H1 (cell line): ENCODE results near the gene NBPF1. TPM values are rescaled to one million over a fixed set of nuclear protein-coding genes. Genes with fewer than 3 reads are reported as not detected.
A peak's percentile ranks its signal among the peaks of the same experiment; 100 is the strongest.

Source experiments
- CTCF ChIA-PET: fragments of 300-600 bp; sonication (Branson Sonifier 250); formaldehyde crosslinking; loops from one replicate; lab custom pipeline; 2021; ENCODE audit not compliant: partially characterized antibody; lab: Charles Lee
- POLR2A ChIA-PET: fragments of 300-600 bp; sonication (Branson Sonifier 250); formaldehyde crosslinking; loops from one replicate; lab custom pipeline; 2021; ENCODE audit warnings: inconsistent platforms; ENCODE audit not compliant: partially characterized antibody; lab: Charles Lee
- DNase-seq, 2 experiments: peaks; one replicate each; pipeline versions ENCODE4 v3.0.0 to v3.0.0-alpha.2; 2010 to 2022; ENCODE audit warnings: low spot score in 2 of 2, low read depth in 1 of 2, mixed read lengths in 1 of 2
- FAIRE-seq: peaks from 2 replicates; lab custom pipeline; 2011; peaks lifted over from hg19 to GRCh38; lab: Jason Lieb, UNC
- H2AFZ ChIP-seq: 2 replicates; pipeline ENCODE4 v1.8.1; 2012; ENCODE audit warnings: low read length, inconsistent platforms
- H2AK5ac ChIP-seq: 2 replicates; pipeline ENCODE4 v1.6.1; 2013; ENCODE audit warnings: low read depth, low read length
- H2BK120ac ChIP-seq: replicated peaks from 2 replicates; pipeline ENCODE3; 2013; ENCODE audit warnings: low read depth, low read length, inconsistent platforms
- H2BK12ac ChIP-seq: 2 replicates; pipeline ENCODE4 v1.6.1; 2013; ENCODE audit warnings: low read depth, low read length
- H2BK15ac ChIP-seq: 2 replicates; pipeline ENCODE4 v1.6.1; 2013; ENCODE audit warnings: low read length
- H2BK20ac ChIP-seq: 2 replicates; pipeline ENCODE4 v1.6.1; 2013; ENCODE audit warnings: low read length
- H2BK5ac ChIP-seq: 2 replicates; pipeline ENCODE4 v1.6.1; 2013; ENCODE audit warnings: low read depth, low read length
- H3K14ac ChIP-seq: 2 replicates; pipeline ENCODE4 v1.6.1; 2013; ENCODE audit warnings: inconsistent platforms; ENCODE audit not compliant: insufficient read length
- H3K18ac ChIP-seq: 2 replicates; pipeline ENCODE4 v1.6.1; 2013; ENCODE audit warnings: low read length; ENCODE audit errors: extremely low read depth
- H3K23ac ChIP-seq: 2 replicates; pipeline ENCODE4 v1.6.1; 2013; ENCODE audit warnings: inconsistent platforms; ENCODE audit not compliant: insufficient read length
- H3K23me2 ChIP-seq: 2 replicates; pipeline ENCODE4 v1.6.1; 2013; ENCODE audit warnings: low read depth, low read length
- H3K27ac ChIP-seq: 2 replicates; pipeline ENCODE4 v1.6.1; 2011; ENCODE audit warnings: low read depth, low read length, inconsistent platforms
- H3K27me3 ChIP-seq, 4 experiments: replicated peaks in 1 of 4; 1 replicate in 1 of 4; 2 replicates in 3 of 4; pipeline versions ENCODE4 v1.6.1 to v1.8.1; 2011 to 2013; ENCODE audit warnings: low read length in 3 of 4, mild to moderate bottlenecking in 3 of 4, inconsistent platforms in 2 of 4, mixed read lengths in 2 of 4, moderate library complexity in 1 of 4; ENCODE audit not compliant: control insufficient read depth in 3 of 4, insufficient read depth in 3 of 4; ENCODE audit errors: extremely low read depth in 1 of 4
- H3K36me3 ChIP-seq, 4 experiments: 2 replicates each; pipeline versions ENCODE4 v1.6.1 to v1.8.1; 2011 to 2013; ENCODE audit warnings: mild to moderate bottlenecking in 4 of 4, low read length in 3 of 4, moderate library complexity in 2 of 4, control low read depth in 1 of 4, inconsistent platforms in 1 of 4; ENCODE audit not compliant: insufficient read depth in 4 of 4, control insufficient read depth in 2 of 4
- H3K4ac ChIP-seq: replicated peaks from 2 replicates; pipeline ENCODE3; 2013; ENCODE audit warnings: low read length, low read depth, mixed read lengths, inconsistent platforms; ENCODE audit not compliant: insufficient read length
- H3K4me1 ChIP-seq, 4 experiments: replicated peaks in 1 of 4; 1 replicate in 1 of 4; 2 replicates in 3 of 4; pipeline versions ENCODE4 v1.6.1 to v1.8.1; 2011 to 2013; ENCODE audit warnings: low read length in 3 of 4, inconsistent platforms in 2 of 4, mixed read lengths in 1 of 4; ENCODE audit not compliant: insufficient read depth in 4 of 4, control insufficient read depth in 3 of 4
- H3K4me2 ChIP-seq, 2 experiments: 2 replicates each; pipeline versions ENCODE4 v1.6.1 to v1.8.1; 2011 to 2013; ENCODE audit warnings: low read depth in 2 of 2, low read length in 2 of 2, control low read depth in 1 of 2, inconsistent platforms in 1 of 2, mild to moderate bottlenecking in 1 of 2; ENCODE audit not compliant: insufficient read depth in 1 of 2
- H3K4me3 ChIP-seq, 4 experiments: fragments of 200-600, 300-600 bp in 1 of 4; sonication (generic), shearing (Covaris generic), sonication (Bioruptor Twin) in 1 of 4; 2 replicates each; pipeline versions ENCODE4 v1.5.1 to v1.8.1; 2011 to 2016; ENCODE audit warnings: low read length in 4 of 4, low read depth in 3 of 4, control low read depth in 2 of 4, inconsistent platforms in 2 of 4, mild to moderate bottlenecking in 2 of 4, mixed read lengths in 1 of 4, moderate library complexity in 1 of 4; ENCODE audit not compliant: insufficient read depth in 2 of 4; ENCODE audit errors: extremely low read depth in 1 of 4
- H3K56ac ChIP-seq: replicated peaks from 2 replicates; pipeline ENCODE3; 2013; ENCODE audit warnings: low read depth, mild to moderate bottlenecking, mixed read lengths, low read length, inconsistent platforms; ENCODE audit not compliant: insufficient read length
- H3K79me1 ChIP-seq: 2 replicates; pipeline ENCODE4 v1.6.1; 2013; ENCODE audit warnings: low read depth, low read length, control low read depth
- H3K79me2 ChIP-seq, 2 experiments: 2 replicates each; pipeline versions ENCODE4 v1.6.1 to v1.8.1; 2012 to 2013; ENCODE audit warnings: low read length in 2 of 2, mild to moderate bottlenecking in 2 of 2, inconsistent platforms in 1 of 2; ENCODE audit not compliant: insufficient read depth in 2 of 2, control insufficient read depth in 1 of 2
- H3K9ac ChIP-seq, 4 experiments: replicated peaks in 1 of 4; 1 replicate in 1 of 4; 2 replicates in 3 of 4; pipeline versions ENCODE4 v1.6.1 to v1.8.1; 2011 to 2013; ENCODE audit warnings: low read depth in 3 of 4, low read length in 3 of 4, control low read depth in 2 of 4, mild to moderate bottlenecking in 2 of 4, moderate library complexity in 2 of 4, inconsistent platforms in 1 of 4; ENCODE audit errors: extremely low read depth in 1 of 4
- H3K9me3 ChIP-seq, 2 experiments: 2 replicates each; pipeline versions ENCODE4 v1.6.1 to v1.8.1; 2012 to 2013; ENCODE audit warnings: mild to moderate bottlenecking in 2 of 2, moderate library complexity in 2 of 2, control low read depth in 1 of 2, inconsistent platforms in 1 of 2, low read depth in 1 of 2, low read length in 1 of 2, mixed read lengths in 1 of 2; ENCODE audit not compliant: insufficient read depth in 2 of 2
- H4K20me1 ChIP-seq, 2 experiments: replicated peaks in 1 of 2; 2 replicates each; pipeline versions ENCODE3 to v1.8.1; 2011 to 2013; ENCODE audit warnings: inconsistent platforms in 2 of 2, low read length in 2 of 2, mild to moderate bottlenecking in 1 of 2; ENCODE audit not compliant: insufficient read depth in 2 of 2, control insufficient read depth in 1 of 2
- H4K5ac ChIP-seq: 2 replicates; pipeline ENCODE4 v1.6.1; 2013; ENCODE audit warnings: low read length, low read depth, mixed read lengths, inconsistent platforms; ENCODE audit not compliant: insufficient read length
- H4K8ac ChIP-seq: 2 replicates; pipeline ENCODE4 v1.8.0; 2013; ENCODE audit warnings: mild to moderate bottlenecking, moderate library complexity, low read length, inconsistent platforms; ENCODE audit not compliant: insufficient read depth; ENCODE audit errors: extremely low read depth
- H4K91ac ChIP-seq: replicated peaks from 2 replicates; pipeline ENCODE3; 2013; ENCODE audit warnings: low read length, mixed read lengths, inconsistent platforms; ENCODE audit not compliant: insufficient read length
- BACH1 ChIP-seq: IDR thresholded peaks from 2 replicates; pipeline ENCODE4 v1.6.1; 2012; ENCODE audit warnings: low read length, improper control_type of control experiment
- RAD21 ChIP-seq, 2 experiments: IDR thresholded peaks in 1 of 2; conservative IDR thresholded peaks in 1 of 2; 2 replicates each; pipeline ENCODE4 v1.6.1; 2011; ENCODE audit warnings: low read depth in 2 of 2, low read length in 2 of 2, improper control_type of control experiment in 1 of 2, inconsistent platforms in 1 of 2, mild to moderate bottlenecking in 1 of 2, moderate library complexity in 1 of 2
- SIX5 ChIP-seq: IDR thresholded peaks from 2 replicates; pipeline ENCODE4 v1.6.1; 2011; ENCODE audit warnings: mild to moderate bottlenecking, low read depth, low read length
- SP1 ChIP-seq: IDR thresholded peaks from 2 replicates; pipeline ENCODE4 v1.6.1; 2011; ENCODE audit warnings: low read depth, low read length
- SUZ12 ChIP-seq: fragments of 200-600 bp; sonication (generic); IDR thresholded peaks from 2 replicates; pipeline ENCODE4 v1.6.1; 2012; ENCODE audit warnings: mild to moderate bottlenecking, inconsistent platforms, low read length, moderate library complexity, mixed read lengths
- WGBS, 2 experiments: shearing (Covaris generic) in 1 of 2; methylation state at CpG; one replicate each; pipeline versions ENCODE4 v1.1.6 to v1.1.7; 2013 to 2015; ENCODE audit warnings: low lambda C conversion rate in 2 of 2, mixed read lengths in 2 of 2, inconsistent platforms in 1 of 2, low coverage in 1 of 2, missing lambda C conversion rate in 1 of 2; ENCODE audit not compliant: insufficient replicate concordance in 2 of 2, insufficient coverage in 1 of 2, insufficient read length in 1 of 2; ENCODE audit errors: extremely low coverage in 1 of 2, missing lambda C conversion rate in 1 of 2; 5-methylcytosine and 5-hydroxymethylcytosine counted together
- polyA plus RNA-seq, 7 experiments: library from polyadenylated mRNA; depleted of rRNA in 3 of 7; stranded (reverse) in 5 of 7; unstranded in 2 of 7; fragments of >200 nt in 5 of 7; fragments of 200-250 nt in 2 of 7; gene quantifications; 1 replicate in 5 of 7; 2 replicates in 1 of 7; 4 replicates in 1 of 7; pipeline versions ENCODE4 v1.2.1 to v1.2.3, GENCODE V29; 2011 to 2013; ENCODE audit warnings: missing spikeins in 2 of 7, mixed read lengths in 2 of 7
- total RNA-seq: library from RNA; stranded (reverse); fragmentation: NEBNext Ultra II Directional; extraction: Animal tissue kit (Norgen Biotek cat#: 25700); gene quantifications from 2 replicates; pipeline ENCODE4 v1.2.1, GENCODE V29; 2021

Gene NBPF1
- total and polyA plus RNA-seq, 2 of the 8 experiments (the other 6 are each of a cell fraction or from before 2014, with no cell fraction given) = 9.6 to 19.3 TPM

- H3K4ac ChIP-seq = no peak overlapping the region
- no peak overlapping the region for H3K27ac ChIP-seq
- H3K27me3 ChIP-seq = no peaks in the 10 kb centered on the region
- no peak overlapping the region for H3K4me3 ChIP-seq
- DNase-seq (no peak), FAIRE-seq (no peak)
- peaks cover 0 to 4% (median 2%) of the 10 kb centered on the region in 4 experiments; a peak in 3 of 8 replicates for H3K36me3 ChIP-seq
- H2BK5ac ChIP-seq = no peak overlapping the region
- no peak overlapping the region for H3K9ac ChIP-seq
- no peak overlapping the region for H4K5ac ChIP-seq
- no peak overlapping the region for H3K18ac ChIP-seq
- WGBS, 2 experiments = 82% methylated on average over 12 of the region's 12 CpGs; no CpG with 5 or more reads in 1 of the 2 experiments
- H2AK5ac ChIP-seq = no peak overlapping the region
- H3K23ac ChIP-seq = no peak overlapping the region
- no peak overlapping the region for H2BK12ac ChIP-seq
- H3K56ac ChIP-seq = no peak overlapping the region
- H3K4me2 ChIP-seq = no peak overlapping the region
- H3K79me2 ChIP-seq = no peaks in the 10 kb centered on the region
- no peaks in the 10 kb centered on the region for H3K23me2 ChIP-seq
- no peak overlapping the region for H4K91ac ChIP-seq
- H4K8ac ChIP-seq = no peak overlapping the region
- no peak for TF ChIP-seq BACH1
- no peak for TF ChIP-seq SP1
- TF ChIP-seq RAD21 (IDR thresholded peaks at IDR 0.05 in 1 of 2, conservative IDR thresholded peaks at IDR 0.05 in 1 of 2; ENCODE audit: low read depth in 2 of 2, low read length in 2 of 2) = no peak
- no peak for TF ChIP-seq SIX5
- TF ChIP-seq SUZ12 = peak; percentile 31; the same call in 1 of the 2 replicates
- TF ChIP-seq, all 59 proteins: peak for 1
- H3K4me1 ChIP-seq = no peaks in the 10 kb centered on the region
- POLR2A ChIA-PET = interaction anchor here (1.2 to 1.5 kb wide), 2 partner anchors 10 to 11 kb away, joined by 4 to 5 read pairs; no protein-coding TSS in a partner anchor
- no peak overlapping the region for H2BK20ac ChIP-seq
- no peaks in the 10 kb centered on the region for H3K79me1 ChIP-seq
- H2AFZ ChIP-seq = no peak overlapping the region
- no peak overlapping the region for H3K14ac ChIP-seq
- no peak overlapping the region for H2BK120ac ChIP-seq
- H3K9me3 ChIP-seq = no peaks in the 10 kb centered on the region
- peaks cover 0 to 1% of the 10 kb centered on the region in 2 experiments for H4K20me1 ChIP-seq
- no peak overlapping the region for H2BK15ac ChIP-seq
- CTCF ChIA-PET = interaction anchor here (0.8 to 4.6 kb wide), 5 partner anchors 10 to 19 kb away, joined by 3 to 31 read pairs (median 3); no protein-coding TSS in a partner anchor
These were observed 7.5 kb downstream of the NBPF1 start for GRCh38 chr1:16605532-16606505.
